Lung (tissue), 12 donors: Measurements from ENCODE around the gene GOLGA8B. TPM values are rescaled to one million over a fixed set of nuclear protein-coding genes. Genes with fewer than 3 reads are reported as not detected.
"Not testable (repeated sequence)": the region's sequence is repeated elsewhere in the genome, so short reads cannot be mapped to it uniquely, and the experiment has no call there.

Experiments used
- ATAC-seq: fragments of 200-7000 bp; cut with Tn5 transposase; one replicate; pipeline ENCODE4 v1.9.1; 2020; ENCODE audit warnings: moderate number of reproducible peaks; ENCODE audit not compliant: insufficient read depth, low FRiP score
- DNase-seq, 3 donors: peaks; one replicate each; pipeline ENCODE4 v3.0.0-alpha.2; 2013 to 2017
- H3K27ac ChIP-seq, 2 donors: one replicate each; pipeline ENCODE4 v1.5.1; 2013; ENCODE audit warnings: mild to moderate bottlenecking in 2 of 2, moderate library complexity in 2 of 2, control low read depth in 1 of 2, inconsistent platforms in 1 of 2, low read depth in 1 of 2, low read length in 1 of 2
- H3K27me3 ChIP-seq, 3 donors: one replicate each; pipeline ENCODE4 v1.5.1; 2013; ENCODE audit warnings: low read length in 2 of 3; ENCODE audit not compliant: control insufficient read depth in 3 of 3, insufficient read depth in 3 of 3
- H3K36me3 ChIP-seq, 4 donors: one replicate each; pipeline ENCODE4 v1.5.1; 2013; ENCODE audit warnings: low read length in 4 of 4, mild to moderate bottlenecking in 1 of 4, moderate library complexity in 1 of 4; ENCODE audit not compliant: control insufficient read depth in 4 of 4, insufficient read depth in 4 of 4
- H3K4me1 ChIP-seq, 5 donors: one replicate each; pipeline ENCODE4 v1.5.1; 2013; ENCODE audit warnings: low read length in 5 of 5, mild to moderate bottlenecking in 2 of 5, moderate library complexity in 1 of 5; ENCODE audit not compliant: control insufficient read depth in 5 of 5, insufficient read depth in 5 of 5
- H3K4me3 ChIP-seq: one replicate; pipeline ENCODE4 v1.5.1; 2013; ENCODE audit warnings: mild to moderate bottlenecking, control low read depth, moderate library complexity
- H3K9ac ChIP-seq, 2 donors: one replicate each; pipeline ENCODE4 v1.5.1; 2013; ENCODE audit warnings: low read length in 2 of 2, control low read depth in 1 of 2; ENCODE audit not compliant: insufficient read depth in 1 of 2
- H3K9me3 ChIP-seq, 4 donors: one replicate each; pipeline ENCODE4 v1.5.1; 2013; ENCODE audit warnings: low read length in 3 of 4, mild to moderate bottlenecking in 1 of 4, moderate library complexity in 1 of 4; ENCODE audit not compliant: control insufficient read depth in 4 of 4, insufficient read depth in 3 of 4
- WGBS, 2 donors: extraction: QIAGEN DNeasy Blood & Tissue Kit; methylation state at CpG; one replicate each; pipeline ENCODE4 v1.1.7; 2013; 5-methylcytosine and 5-hydroxymethylcytosine counted together
- polyA plus RNA-seq, 2 donors: library from polyadenylated mRNA; stranded (reverse); fragments of 200-250 nt; gene quantifications; one replicate each; pipeline ENCODE4 v1.2.1, GENCODE V29; 2013
- total RNA-seq, 2 donors: library from RNA; depleted of rRNA in 1 of 2; stranded (reverse); fragments of >200 nt in 1 of 2; gene quantifications; one replicate each; pipeline ENCODE4 v1.2.1, GENCODE V29; 2014 to 2021
- TF ChIP-seq, protein P1 (sequence below): IDR thresholded peaks from 2 replicates; pipeline ENCODE4 v1.5.1; 2012; ENCODE audit warnings: mild to moderate bottlenecking; ENCODE audit errors: control extremely low read depth, extremely low read depth
- donor health status: control.
- donor health status: control.
- donor health status: Bipolar disorder and iron deficiency.
- donor health status: healthy.
- donor health status: DM: yes; HTN: yes; CAD: no.

GOLGA8B gene
- total and polyA plus RNA-seq, 4 donors: 5.9 to 92.3 (median 67.0) TPM

- Histone ChIP-seq H3K4me1 (peaks cover 0 to 17% (median 4%) of the 10 kb centered on the region in 5 donors), H3K9ac (no peak overlapping the region), H3K27ac (no peak overlapping the region), H3K27me3 (peaks cover 0 to 9% (median 5%) of the 10 kb centered on the region in 3 donors), H3K36me3 (no peaks in the 10 kb centered on the region), H3K4me3 (no peak overlapping the region), H3K9me3 (peaks cover 0 to 1% (median 0%) of the 10 kb centered on the region in 4 donors)
- TF ChIP-seq, protein P1, sequence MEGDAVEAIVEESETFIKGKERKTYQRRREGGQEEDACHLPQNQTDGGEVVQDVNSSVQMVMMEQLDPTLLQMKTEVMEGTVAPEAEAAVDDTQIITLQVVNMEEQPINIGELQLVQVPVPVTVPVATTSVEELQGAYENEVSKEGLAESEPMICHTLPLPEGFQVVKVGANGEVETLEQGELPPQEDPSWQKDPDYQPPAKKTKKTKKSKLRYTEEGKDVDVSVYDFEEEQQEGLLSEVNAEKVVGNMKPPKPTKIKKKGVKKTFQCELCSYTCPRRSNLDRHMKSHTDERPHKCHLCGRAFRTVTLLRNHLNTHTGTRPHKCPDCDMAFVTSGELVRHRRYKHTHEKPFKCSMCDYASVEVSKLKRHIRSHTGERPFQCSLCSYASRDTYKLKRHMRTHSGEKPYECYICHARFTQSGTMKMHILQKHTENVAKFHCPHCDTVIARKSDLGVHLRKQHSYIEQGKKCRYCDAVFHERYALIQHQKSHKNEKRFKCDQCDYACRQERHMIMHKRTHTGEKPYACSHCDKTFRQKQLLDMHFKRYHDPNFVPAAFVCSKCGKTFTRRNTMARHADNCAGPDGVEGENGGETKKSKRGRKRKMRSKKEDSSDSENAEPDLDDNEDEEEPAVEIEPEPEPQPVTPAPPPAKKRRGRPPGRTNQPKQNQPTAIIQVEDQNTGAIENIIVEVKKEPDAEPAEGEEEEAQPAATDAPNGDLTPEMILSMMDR: no peak
- ATAC-seq (no peak), DNase-seq (no peak)
- WGBS, 2 donors: 75 to 83% methylated on average over 7 of the region's 7 CpGs
These were observed 1.5 kb upstream of the GOLGA8B start for GRCh38 chr15:34584996-34585395.

- ATAC-seq (no peak), DNase-seq (no peak)
- H3K27me3 ChIP-seq: peaks cover 0 to 9% (median 5%) of the 10 kb centered on the region in 3 donors
- TF ChIP-seq, protein P1: no peak
- no peak overlapping the region for H3K9ac ChIP-seq
- peaks cover 0 to 17% (median 4%) of the 10 kb centered on the region in 5 donors for H3K4me1 ChIP-seq
- 59 to 60% methylated on average over 13 of the region's 13 CpGs for WGBS, 2 donors
- no peak overlapping the region for H3K27ac ChIP-seq
- no peak overlapping the region for H3K4me3 ChIP-seq
- H3K9me3 ChIP-seq: peaks cover 0 to 1% (median 0%) of the 10 kb centered on the region in 4 donors
- H3K36me3 ChIP-seq: no peaks in the 10 kb centered on the region
These were observed 848 bp upstream of the GOLGA8B start for GRCh38 chr15:34584330-34584668.

DNA sequence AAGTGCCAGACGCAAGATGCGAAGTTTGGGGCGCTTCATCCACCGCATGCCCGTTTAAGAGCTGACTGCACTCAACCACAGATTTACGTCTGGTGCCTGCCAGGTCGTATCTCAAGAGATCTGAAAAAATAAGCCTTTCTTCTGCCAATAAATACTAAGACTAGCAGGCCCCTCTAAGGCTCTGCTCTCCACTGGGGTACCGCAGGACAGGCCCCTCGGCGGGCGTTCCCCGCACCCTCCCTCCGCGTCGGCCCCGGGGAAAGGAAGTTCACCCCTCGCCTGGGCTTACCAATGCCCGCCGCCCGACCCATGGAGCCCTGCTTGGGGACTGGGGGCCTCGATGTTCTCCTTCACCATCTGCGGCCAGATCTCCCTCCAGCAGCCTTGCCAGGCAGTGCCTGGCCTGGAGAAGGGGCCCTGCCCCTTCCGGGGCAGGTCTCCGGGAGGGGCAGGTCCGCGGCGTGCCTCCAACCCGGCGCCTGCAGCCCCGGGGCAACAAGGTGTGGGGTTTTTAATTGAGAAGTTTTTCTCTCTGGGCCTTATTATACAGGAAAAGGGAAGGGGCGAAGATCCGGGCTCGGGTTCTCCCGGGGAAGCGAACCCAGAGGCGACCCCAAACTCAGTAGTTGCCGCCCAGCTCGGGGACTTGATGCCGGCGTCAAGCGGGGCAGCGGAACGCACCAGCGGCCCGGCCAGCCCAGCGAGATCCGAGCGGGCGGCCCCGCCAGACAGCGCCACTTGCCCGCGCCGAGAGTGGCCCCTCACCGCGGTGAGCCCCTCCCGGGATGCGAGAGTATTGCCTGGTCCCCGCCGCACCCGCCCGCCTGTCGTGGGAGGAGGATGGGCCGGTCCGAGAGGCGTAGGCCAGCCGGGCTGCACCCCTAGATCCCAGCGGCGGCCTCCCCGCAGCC, 735 bp downstream of the GOLGA8B start:
- peaks cover 0 to 1% (median 0%) of the 10 kb centered on the region in 4 donors for H3K9me3 ChIP-seq
- peaks cover 0 to 9% (median 5%) of the 10 kb centered on the region in 3 donors for H3K27me3 ChIP-seq
- TF ChIP-seq, protein P1: no peak
- H3K4me3 ChIP-seq: peak overlapping the region; percentile 66
- H3K36me3 ChIP-seq: no peaks in the 10 kb centered on the region
- DNase-seq (peak in 1 of 3 donors; percentile 37), ATAC-seq (peak; percentile 80)
- H3K27ac ChIP-seq: peak overlapping the region in 1 of 2 donors; percentile 77
- WGBS, 2 donors: 2 to 3% methylated on average over 66 to 70 of the region's 70 CpGs
- no peak overlapping the region for H3K9ac ChIP-seq
- peaks cover 0 to 17% (median 4%) of the 10 kb centered on the region in 5 donors for H3K4me1 ChIP-seq

GRCh38 chr15:34581687-34582460, 1.6 kb downstream of the GOLGA8B start:
- H3K36me3 ChIP-seq, ATAC-seq, H3K9ac ChIP-seq, DNase-seq, H3K27me3 ChIP-seq, H3K4me3 ChIP-seq, H3K9me3 ChIP-seq: not testable (repeated sequence)
- H3K27ac ChIP-seq: peak overlapping the region in 1 of 2 donors; percentile 1
- peaks cover 0 to 17% (median 4%) of the 10 kb centered on the region in 5 donors for H3K4me1 ChIP-seq
- 62 to 70% methylated on average over 13 to 15 of the region's 15 CpGs for WGBS, 2 donors
